ENCODE measurements around the gene SGK1. TPM values are rescaled to one million over a fixed set of nuclear protein-coding genes. Genes with fewer than 3 reads are reported as not detected.
"Not testable (repeated sequence)": the region's sequence is repeated elsewhere in the genome, so short reads cannot be mapped to it uniquely, and the experiment has no call there.

SGK1 gene
- total and polyA plus RNA-seq, 3 donors from 2014 or later, result 91.3 to 208 (median 154) TPM

- intact Hi-C loops (cut with DNase I; ENCODE audit: low total_unique reads), result no loop called here
- Histone ChIP-seq H3K36me3 (ENCODE audit: low read depth, missing control alignments) (no peaks in the 10 kb centered on the region), H3K9me3 (no peaks in the 10 kb centered on the region), H3K27me3 (no peaks in the 10 kb centered on the region), H3K4me1 (no peaks in the 10 kb centered on the region), H3K4me3 (no peak overlapping the region), H3K27ac (no peak overlapping the region)
- DNase-seq, result no peak
- TF ChIP-seq CTCF (IDR thresholded peaks at IDR 0.05), result no peak
- no peak for TF ChIP-seq POLR2A (IDR thresholded peaks at IDR 0.05)
- WGBS, 2 donors, result 89 to 95% methylated on average over 1 of the region's 1 CpG
These were observed 12.6 kb upstream of the SGK1 start for GRCh38 chr6:134330555-134330954.

GRCh38 chr6:134328792-134329191 is 10.9 kb upstream of the SGK1 start:
- no peaks in the 10 kb centered on the region for H3K9me3 ChIP-seq
- 87% methylated on average over 2 of the region's 2 CpGs for WGBS, 2 donors
- H3K27me3 ChIP-seq, result no peaks in the 10 kb centered on the region
- no peaks in the 10 kb centered on the region for H3K36me3 ChIP-seq (ENCODE audit: low read depth, missing control alignments)
- intact Hi-C loops (cut with DNase I; ENCODE audit: low total_unique reads), result no loop called here
- no peak overlapping the region for H3K27ac ChIP-seq
- H3K4me1 ChIP-seq, result no peaks in the 10 kb centered on the region
- no peak for DNase-seq
- no peak overlapping the region for H3K4me3 ChIP-seq
- TF ChIP-seq POLR2A (IDR thresholded peaks at IDR 0.05) (no peak), CTCF (IDR thresholded peaks at IDR 0.05) (no peak)

GRCh38 chr6:134328138-134328537 is 10.2 kb upstream of the SGK1 start:
- intact Hi-C loops (cut with DNase I; ENCODE audit: low total_unique reads), result no loop called here
- no peak for DNase-seq
- Histone ChIP-seq H3K9me3 (no peaks in the 10 kb centered on the region), H3K36me3 (ENCODE audit: low read depth, missing control alignments) (no peaks in the 10 kb centered on the region), H3K27ac (no peak overlapping the region), H3K27me3 (no peaks in the 10 kb centered on the region), H3K4me1 (no peaks in the 10 kb centered on the region), H3K4me3 (no peak overlapping the region)
- no peak for TF ChIP-seq CTCF (IDR thresholded peaks at IDR 0.05)
- no peak for TF ChIP-seq POLR2A (IDR thresholded peaks at IDR 0.05)
- 92 to 97% methylated on average over 2 of the region's 2 CpGs for WGBS, 2 donors

GRCh38 chr6:134326192-134326591 is 8.3 kb upstream of the SGK1 start:
- not testable (repeated sequence) for H3K27ac ChIP-seq

GRCh38 chr6:134324766-134325165 is 6.9 kb upstream of the SGK1 start:
- H3K4me3 ChIP-seq, result no peak overlapping the region
- WGBS, 2 donors, result 71 to 75% methylated on average over 4 of the region's 4 CpGs
- peak; percentile 65 for DNase-seq
- no peaks in the 10 kb centered on the region for H3K4me1 ChIP-seq
- H3K9me3 ChIP-seq, result no peaks in the 10 kb centered on the region
- intact Hi-C loops (cut with DNase I; ENCODE audit: low total_unique reads), result no loop called here
- no peaks in the 10 kb centered on the region for H3K27me3 ChIP-seq
- H3K27ac ChIP-seq, result peak overlapping the region in 1 of 2 donors; percentile 2
- TF ChIP-seq POLR2A (IDR thresholded peaks at IDR 0.05) (no peak), CTCF (IDR thresholded peaks at IDR 0.05) (no peak)
- no peaks in the 10 kb centered on the region for H3K36me3 ChIP-seq (ENCODE audit: low read depth, missing control alignments)

More at GRCh38 chr6:134326192-134326591, 8.3 kb upstream of the SGK1 start:
- 95 to 97% methylated on average over 4 of the region's 4 CpGs for WGBS, 2 donors
- H3K27me3 ChIP-seq; intact Hi-C loops (cut with DNase I; ENCODE audit: low total_unique reads); H3K9me3 ChIP-seq; H3K4me3 ChIP-seq; H3K4me1 ChIP-seq; DNase-seq; H3K36me3 ChIP-seq (ENCODE audit: low read depth, missing control alignments): not testable (repeated sequence)

Data from testis (tissue), 3 donors.